ENCODE results near the gene ATG4C. TPM values are rescaled to one million over a fixed set of nuclear protein-coding genes. Genes with fewer than 3 reads are reported as not detected.
"Not testable (repeated sequence)": the region's sequence is repeated elsewhere in the genome, so short reads cannot be mapped to it uniquely, and the experiment has no call there.

The ATG4C gene
- total and polyA plus RNA-seq, 10 of the 15 experiments (the other 5 are each of a cell fraction or from before 2014, with no cell fraction given): 8.1 to 30.9 (median 18.9) TPM

DNA sequence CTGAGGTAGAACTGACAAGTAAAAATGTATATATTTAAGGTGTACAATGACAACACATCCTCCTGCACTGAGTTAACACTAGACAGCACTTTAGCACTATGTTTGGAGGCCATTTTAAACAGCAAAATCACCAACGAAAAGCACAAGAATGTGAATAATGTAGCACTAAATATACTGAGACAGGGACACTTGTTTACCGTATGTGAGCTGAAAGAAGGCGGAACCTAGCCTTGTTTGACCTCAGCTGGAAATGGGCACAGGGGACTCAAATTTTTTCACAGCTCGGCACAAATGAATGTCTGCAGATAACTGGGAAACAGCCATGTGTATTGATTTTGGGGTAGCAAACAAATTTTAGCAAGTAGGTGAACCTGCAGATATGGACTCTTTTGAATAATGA, 18.0 kb upstream of the ATG4C start:
- Histone ChIP-seq H3K9me3 (replicated peaks; ENCODE audit: control insufficient read depth, insufficient read depth, low read length) (no peaks in the 10 kb centered on the region), H3K27ac (ENCODE audit: control insufficient read depth, insufficient read depth) (no peak overlapping the region), H3K4me3 (no peak overlapping the region), H3K4me1 (ENCODE audit: control insufficient read depth, insufficient read depth, low read length) (no peaks in the 10 kb centered on the region), H3K79me2 (ENCODE audit: control insufficient read depth, insufficient read depth, low read length) (no peaks in the 10 kb centered on the region), H4K20me1 (ENCODE audit: control insufficient read depth, insufficient read depth) (no peaks in the 10 kb centered on the region), H3K36me3 (ENCODE audit: control insufficient read depth in 2 of 2, insufficient read depth in 2 of 2, low read length in 1 of 2) (no peaks in the 10 kb centered on the region), H3K4me2 (ENCODE audit: control insufficient read depth, insufficient read depth) (no peak overlapping the region), H3K27me3 (replicated peaks in 1 of 2; ENCODE audit: control insufficient read depth in 2 of 2, insufficient read depth in 2 of 2, low read length in 1 of 2) (no peaks in the 10 kb centered on the region), H2AFZ (ENCODE audit: control insufficient read depth, low read depth, low read length) (no peak overlapping the region), H3K9ac (ENCODE audit: control insufficient read depth, insufficient read depth, low read length) (no peak overlapping the region)
- WGBS (ENCODE audit: insufficient coverage, insufficient replicate concordance, low lambda C conversion rate, missing lambda C conversion rate): 51% methylated on average over 4 of the region's 4 CpGs
- no TSS peak for BruUV-seq (replicated peaks)
- POLR2A ChIA-PET: no interaction called here
- ATAC-seq: no peak
- RAD21 ChIA-PET (ENCODE audit: unreplicated experiment): no interaction called here
- no peak for DNase-seq (ENCODE audit: low read depth, low spot score)
- in situ Hi-C loops (cut with MboI) (no loop called here), intact Hi-C loops (cut with micrococcal nuclease; ENCODE audit: unreplicated experiment) (no loop called here)
- SMC1A ChIA-PET (ENCODE audit: uncharacterized antibody, unreplicated experiment): interaction anchor here (1.2 kb wide), 1 partner anchor 13 kb away, joined by 3 read pairs; no protein-coding TSS in a partner anchor
- FAIRE-seq: no peak
- TF ChIP-seq DPF2 (IDR thresholded peaks at IDR 0.05) (no peak), CHD1 (IDR thresholded peaks at IDR 0.05; ENCODE audit: low read depth, low read length) (no peak), GATAD2B (conservative IDR thresholded peaks at IDR 0.05; ENCODE audit: low read depth) (no peak), SMAD5 (IDR thresholded peaks at IDR 0.05; ENCODE audit: low read depth) (no peak), RELA (IDR thresholded peaks at IDR 0.05; ENCODE audit: borderline replicate concordance, partially characterized antibody) (no peak), RUNX3 (IDR thresholded peaks at IDR 0.05; ENCODE audit: low read length) (no peak), MYB (IDR thresholded peaks at IDR 0.05; ENCODE audit: borderline replicate concordance, low read depth, low read length) (no peak), POLR2AphosphoS5 (IDR thresholded peaks at IDR 0.05; ENCODE audit: low read length) (no peak), CBX5 (IDR thresholded peaks at IDR 0.05; ENCODE audit: low read depth) (no peak), SP1 (IDR thresholded peaks at IDR 0.05; ENCODE audit: low read depth, low read length) (no peak), MYC (IDR thresholded peaks at IDR 0.05; ENCODE audit: insufficient read depth, insufficient read length, insufficient replicate concordance, low read length, severe bottlenecking) (no peak), TCF7 (IDR thresholded peaks at IDR 0.05; ENCODE audit: borderline replicate concordance) (no peak), RAD21 (IDR thresholded peaks at IDR 0.05; ENCODE audit: insufficient read depth, low read depth, low read length) (no peak), EGR1 (IDR thresholded peaks at IDR 0.05; ENCODE audit: borderline replicate concordance in 1 of 2, low read depth in 2 of 2, low read length in 2 of 2) (no peak), NFYB (IDR thresholded peaks at IDR 0.05; ENCODE audit: insufficient read depth, low read depth, low read length) (no peak), EZH2 (IDR thresholded peaks at IDR 0.05; ENCODE audit: borderline replicate concordance, control insufficient read depth, low read depth, low read length) (no peak)
- TF ChIP-seq, protein P1, sequence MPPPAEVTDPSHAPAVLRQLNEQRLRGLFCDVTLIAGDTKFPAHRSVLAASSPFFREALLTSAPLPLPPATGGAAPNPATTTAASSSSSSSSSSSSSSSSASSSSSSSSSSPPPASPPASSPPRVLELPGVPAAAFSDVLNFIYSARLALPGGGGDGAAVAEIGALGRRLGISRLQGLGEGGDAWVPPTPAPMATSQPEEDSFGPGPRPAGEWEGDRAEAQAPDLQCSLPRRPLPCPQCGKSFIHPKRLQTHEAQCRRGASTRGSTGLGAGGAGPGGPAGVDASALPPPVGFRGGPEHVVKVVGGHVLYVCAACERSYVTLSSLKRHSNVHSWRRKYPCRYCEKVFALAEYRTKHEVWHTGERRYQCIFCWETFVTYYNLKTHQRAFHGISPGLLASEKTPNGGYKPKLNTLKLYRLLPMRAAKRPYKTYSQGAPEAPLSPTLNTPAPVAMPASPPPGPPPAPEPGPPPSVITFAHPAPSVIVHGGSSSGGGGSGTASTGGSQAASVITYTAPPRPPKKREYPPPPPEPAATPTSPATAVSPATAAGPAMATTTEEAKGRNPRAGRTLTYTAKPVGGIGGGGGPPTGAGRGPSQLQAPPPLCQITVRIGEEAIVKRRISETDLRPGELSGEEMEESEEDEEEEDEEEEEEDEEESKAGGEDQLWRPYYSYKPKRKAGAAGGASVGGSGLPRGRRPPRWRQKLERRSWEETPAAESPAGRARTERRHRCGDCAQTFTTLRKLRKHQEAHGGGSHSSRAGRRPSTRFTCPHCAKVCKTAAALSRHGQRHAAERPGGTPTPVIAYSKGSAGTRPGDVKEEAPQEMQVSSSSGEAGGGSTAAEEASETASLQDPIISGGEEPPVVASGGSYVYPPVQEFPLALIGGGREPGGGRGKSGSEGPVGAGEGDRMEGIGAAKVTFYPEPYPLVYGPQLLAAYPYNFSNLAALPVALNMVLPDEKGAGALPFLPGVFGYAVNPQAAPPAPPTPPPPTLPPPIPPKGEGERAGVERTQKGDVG (CRISPR knock-in tag; IDR thresholded peaks at IDR 0.05): no peak
- CTCF ChIA-PET: interaction anchor here (1.2 to 1.7 kb wide), 2 partner anchors 10 to 19 kb away, joined by 3 to 5 read pairs; no protein-coding TSS in a partner anchor

DNA sequence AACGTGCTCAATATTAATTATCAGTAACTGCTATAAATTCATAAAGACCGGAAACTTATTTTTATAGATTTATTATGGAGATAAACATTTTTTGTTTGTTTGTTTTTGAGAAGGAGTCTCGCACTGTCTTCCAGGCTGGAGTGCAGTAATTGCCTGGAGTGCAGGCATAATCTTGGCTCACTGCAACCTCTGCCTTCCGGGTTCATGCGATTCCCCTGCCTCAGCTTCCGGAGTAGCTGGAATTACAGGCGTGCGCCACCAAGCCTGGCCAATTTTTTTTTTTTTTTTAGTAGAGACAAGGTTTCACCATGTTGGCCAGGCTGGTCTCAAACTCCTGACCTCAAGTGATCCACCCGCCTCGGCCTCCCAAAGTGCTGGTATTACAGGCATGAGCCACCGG, 15.4 kb upstream of the ATG4C start:
- FAIRE-seq; H3K79me2 ChIP-seq (ENCODE audit: control insufficient read depth, insufficient read depth, low read length); H3K27me3 ChIP-seq (replicated peaks in 1 of 2; ENCODE audit: control insufficient read depth in 2 of 2, insufficient read depth in 2 of 2, low read length in 1 of 2); ATAC-seq; DNase-seq (ENCODE audit: low read depth, low spot score); H3K9ac ChIP-seq (ENCODE audit: control insufficient read depth, insufficient read depth, low read length); H3K4me2 ChIP-seq (ENCODE audit: control insufficient read depth, insufficient read depth); H4K20me1 ChIP-seq (ENCODE audit: control insufficient read depth, insufficient read depth); H3K4me3 ChIP-seq; H2AFZ ChIP-seq (ENCODE audit: control insufficient read depth, low read depth, low read length); POLR2A ChIA-PET; H3K36me3 ChIP-seq (ENCODE audit: control insufficient read depth in 2 of 2, insufficient read depth in 2 of 2, low read length in 1 of 2); H3K4me1 ChIP-seq (ENCODE audit: control insufficient read depth, insufficient read depth, low read length); intact Hi-C loops (cut with micrococcal nuclease; ENCODE audit: unreplicated experiment); H3K9me3 ChIP-seq (replicated peaks; ENCODE audit: control insufficient read depth, insufficient read depth, low read length); H3K27ac ChIP-seq (ENCODE audit: control insufficient read depth, insufficient read depth); BruUV-seq (replicated peaks); RAD21 ChIA-PET (ENCODE audit: unreplicated experiment); in situ Hi-C loops (cut with MboI): not testable (repeated sequence)
- ChIA-PET SMC1A (ENCODE audit: uncharacterized antibody, unreplicated experiment) (interaction anchor here (1.2 to 2.0 kb wide), 2 partner anchors 22 to 73 kb away, joined by 3 to 5 read pairs; no protein-coding TSS in a partner anchor), CTCF (interaction anchor here (0.8 kb wide), 1 partner anchor 22 kb away, joined by 5 read pairs; no protein-coding TSS in a partner anchor)
- 75% methylated on average over 11 of the region's 11 CpGs for WGBS (ENCODE audit: insufficient coverage, insufficient replicate concordance, low lambda C conversion rate, missing lambda C conversion rate)
